Fibroblast of the aortic adventitia (primary cell): Measurements from ENCODE around the gene GLS. TPM values are rescaled to one million over a fixed set of nuclear protein-coding genes. Genes with fewer than 3 reads are reported as not detected.
"Not testable (repeated sequence)": the region's sequence is repeated elsewhere in the genome, so short reads cannot be mapped to it uniquely, and the experiment has no call there.

Experiments used
- DNase-seq: peaks from one replicate; pipeline ENCODE4 v3.0.0-alpha.2; 2010; ENCODE audit warnings: low read depth
- H3K4me3 ChIP-seq: 2 replicates; pipeline ENCODE4 v1.5.1; 2011; ENCODE audit warnings: low read depth, mild to moderate bottlenecking, control low read depth, low read length, moderate library complexity
- CTCF ChIP-seq: IDR thresholded peaks from 2 replicates; pipeline ENCODE4 v1.5.1; 2011; ENCODE audit warnings: mild to moderate bottlenecking, low read length, control low read depth, inconsistent platforms; ENCODE audit not compliant: insufficient read depth
- total RNA-seq: library from RNA; depleted of rRNA; stranded (reverse); fragments of >200 nt; gene quantifications from 2 replicates; pipeline ENCODE4 v1.2.3, GENCODE V29; 2012; ENCODE audit warnings: low replicate concordance

Gene GLS
- total RNA-seq, 1 donor = 116 TPM

GRCh38 chr2:190856985-190857384 is 23.6 kb upstream of the GLS start:
- DNase-seq = no peak
- no peak overlapping the region for H3K4me3 ChIP-seq
- TF ChIP-seq CTCF = no peak

GRCh38 chr2:190858817-190859216 is 21.8 kb upstream of the GLS start:
- TF ChIP-seq CTCF = no peak
- DNase-seq = peak; percentile 86

GRCh38 chr2:190859347-190860297 is 21.0 kb upstream of the GLS start:
- peak overlapping the region; percentile 32 for H3K4me3 ChIP-seq
- no peak for TF ChIP-seq CTCF
- peak; percentile 83 for DNase-seq

More at GRCh38 chr2:190858817-190859216, 21.8 kb upstream of the GLS start:
- no peak overlapping the region for H3K4me3 ChIP-seq

GRCh38 chr2:190860985-190861680 is 19.5 kb upstream of the GLS start:
- TF ChIP-seq CTCF = no peak
- peak; percentile 76 for DNase-seq
- H3K4me3 ChIP-seq = no peak overlapping the region

- not testable (repeated sequence) for DNase-seq
Measured at GRCh38 chr2:190862128-190862527, 18.5 kb upstream of the GLS start.

GRCh38 chr2:190862571-190862991 is 18.0 kb upstream of the GLS start:
- no peak for TF ChIP-seq CTCF
- H3K4me3 ChIP-seq = no peak overlapping the region
- peak; percentile 40 for DNase-seq

More at GRCh38 chr2:190862128-190862527, 18.5 kb upstream of the GLS start:
- H3K4me3 ChIP-seq = not testable (repeated sequence)

- no peak overlapping the region for H3K4me3 ChIP-seq
- peak; percentile 32 for DNase-seq
- no peak for TF ChIP-seq CTCF
Measured at GRCh38 chr2:190863946-190864345, 16.7 kb upstream of the GLS start.
